Endothelial cell of umbilical vein (primary cell): ENCODE data around the gene CCL8. TPM values are rescaled to one million over a fixed set of nuclear protein-coding genes. Genes with fewer than 3 reads are reported as not detected.

ENCODE experiments used
- BruUV-seq: library from RNA; stranded (reverse); fragments of 400-500 nt; replicated peaks from 2 replicates; lab custom pipeline; 2021; lab: Mats Ljungman, UMichigan
- CTCF ChIA-PET: fragments of 300-600, 350-600 bp; sonication (Branson Sonifier 250); formaldehyde crosslinking; loops from one replicate; lab custom pipeline; 2021; ENCODE audit warnings: antibody characterized with exemption, inconsistent platforms; lab: Charles Lee
- POLR2A ChIA-PET: fragments of 300-600, 350-600 bp; sonication (Branson Sonifier 250); formaldehyde crosslinking; loops from one replicate; lab custom pipeline; 2021; ENCODE audit warnings: antibody characterized with exemption, inconsistent platforms; lab: Charles Lee
- DNase-seq: peaks from one replicate; pipeline ENCODE4 v3.0.0-alpha.2; 2011; ENCODE audit warnings: low read depth, low spot score
- FAIRE-seq: peaks from 2 replicates; lab custom pipeline; 2011; peaks lifted over from hg19 to GRCh38; lab: Jason Lieb, UNC
- H2AFZ ChIP-seq: 2 replicates; pipeline ENCODE4 v1.6.0; 2012; ENCODE audit warnings: low read depth, low read length, control low read depth, inconsistent platforms
- H3K27ac ChIP-seq: 2 replicates; pipeline ENCODE4 v1.5.1; 2011; ENCODE audit warnings: low read depth, mild to moderate bottlenecking, control low read depth, low read length, moderate library complexity; ENCODE audit not compliant: insufficient read depth
- H3K27me3 ChIP-seq, 2 experiments: 2 replicates each; pipeline versions ENCODE4 v1.6.0 to v1.6.1; 2011; ENCODE audit warnings: low read length in 2 of 2, mixed read lengths in 1 of 2; ENCODE audit not compliant: control insufficient read depth in 2 of 2, insufficient read depth in 2 of 2
- H3K36me3 ChIP-seq, 2 experiments: 2 replicates in 1 of 2; 3 replicates in 1 of 2; pipeline ENCODE4 v1.5.1; 2011; ENCODE audit warnings: low read length in 2 of 2, mild to moderate bottlenecking in 1 of 2, moderate library complexity in 1 of 2; ENCODE audit not compliant: control insufficient read depth in 2 of 2, insufficient read depth in 2 of 2; ENCODE audit errors: extremely low read depth in 1 of 2
- H3K4me1 ChIP-seq: 3 replicates; pipeline ENCODE4 v1.5.1; 2011; ENCODE audit warnings: mild to moderate bottlenecking, low read length; ENCODE audit not compliant: control insufficient read depth, insufficient read depth; ENCODE audit errors: extremely low read depth
- H3K4me2 ChIP-seq: 2 replicates; pipeline ENCODE4 v1.6.1; 2011; ENCODE audit warnings: low read length, control low read depth, mixed read lengths; ENCODE audit not compliant: insufficient read depth
- H3K4me3 ChIP-seq, 3 experiments: fragments of 200-600 bp in 1 of 3; sonication (generic), shearing (Covaris generic) in 1 of 3; replicated peaks in 1 of 3; 2 replicates each; pipeline ENCODE4 v1.5.1; 2011 to 2016; ENCODE audit warnings: control low read depth in 3 of 3, low read length in 3 of 3, mild to moderate bottlenecking in 2 of 3, inconsistent platforms in 1 of 3, low read depth in 1 of 3, moderate library complexity in 1 of 3; ENCODE audit not compliant: insufficient read depth in 1 of 3
- H3K79me2 ChIP-seq: 2 replicates; pipeline ENCODE4 v1.6.0; 2012; ENCODE audit warnings: low read length, inconsistent platforms; ENCODE audit not compliant: control insufficient read depth, insufficient read depth
- H3K9ac ChIP-seq: replicated peaks from 2 replicates; pipeline ENCODE3; 2011; ENCODE audit warnings: low read length, control low read depth; ENCODE audit not compliant: insufficient read depth; ENCODE audit errors: extremely low read depth
- H3K9me1 ChIP-seq: replicated peaks from 3 replicates; pipeline ENCODE4 v1.6.0; 2011; ENCODE audit warnings: mild to moderate bottlenecking, low read length; ENCODE audit not compliant: control insufficient read depth, insufficient read depth; ENCODE audit errors: extremely low read depth
- H3K9me3 ChIP-seq: replicated peaks from 2 replicates; pipeline ENCODE4 v1.5.1; 2012; ENCODE audit warnings: low read length, inconsistent platforms; ENCODE audit not compliant: control insufficient read depth, insufficient read depth
- H4K20me1 ChIP-seq: replicated peaks from 2 replicates; pipeline ENCODE3; 2011; ENCODE audit warnings: mild to moderate bottlenecking, low read length; ENCODE audit not compliant: control insufficient read depth, insufficient read depth; ENCODE audit errors: extremely low read depth
- CTCF ChIP-seq, 2 donors: IDR thresholded peaks; 1 replicate in 1 of 2; 2 replicates in 1 of 2; pipeline ENCODE4 v1.5.1; 2011; ENCODE audit warnings: low read length in 2 of 2, mild to moderate bottlenecking in 2 of 2, moderate library complexity in 2 of 2, control low read depth in 1 of 2, inconsistent platforms in 1 of 2, low read depth in 1 of 2; ENCODE audit not compliant: insufficient read depth in 1 of 2; ENCODE audit errors: extremely low read depth in 1 of 2
- EZH2 ChIP-seq: IDR thresholded peaks from 2 replicates; pipeline ENCODE4 v1.6.1; 2012; ENCODE audit warnings: borderline replicate concordance, low read depth, mild to moderate bottlenecking, moderate library complexity, low read length, inconsistent platforms; ENCODE audit not compliant: severe bottlenecking
- FOS ChIP-seq: IDR thresholded peaks from 2 replicates; pipeline ENCODE4 v1.6.1; 2011; ENCODE audit warnings: mild to moderate bottlenecking, low read length, moderate library complexity, borderline replicate concordance; ENCODE audit not compliant: insufficient read depth
- GATA2 ChIP-seq: IDR thresholded peaks from 2 replicates; pipeline ENCODE4 v1.7.0; 2011; ENCODE audit warnings: low read depth, mild to moderate bottlenecking, moderate library complexity, mixed read lengths, low read length; ENCODE audit not compliant: insufficient read length, insufficient read depth
- JUN ChIP-seq: IDR thresholded peaks from 2 replicates; pipeline ENCODE4 v1.6.1; 2011; ENCODE audit warnings: borderline replicate concordance, low read depth; ENCODE audit not compliant: insufficient read length, insufficient read depth
- MAX ChIP-seq: IDR thresholded peaks from 2 replicates; pipeline ENCODE4 v1.6.1; 2011; ENCODE audit not compliant: insufficient read depth, insufficient read length
- MYC ChIP-seq: IDR thresholded peaks from one replicate; pipeline ENCODE4 v1.6.1; 2011; ENCODE audit warnings: mild to moderate bottlenecking, low read depth, low read length
- POLR2A ChIP-seq: IDR thresholded peaks from 2 replicates; pipeline ENCODE4 v1.6.1; 2012; ENCODE audit warnings: low read depth, mild to moderate bottlenecking, control low read depth, low read length
- POLR2AphosphoS5 ChIP-seq: IDR thresholded peaks from 2 replicates; pipeline ENCODE4 v1.6.1; 2012; ENCODE audit warnings: low read depth, mild to moderate bottlenecking, control low read depth, low read length, moderate library complexity; ENCODE audit not compliant: insufficient read depth
- dilution Hi-C: fragments of 300-500 bp; cut with MboI; formaldehyde crosslinking; loops from one replicate; pipeline ENCODE4 v1.15.0; 2019; ENCODE audit warnings: low sequenced_read_pairs; ENCODE audit not compliant: extremely low pct_ligation_motif_present
- intact Hi-C: fragments of 100-400 bp; cut with micrococcal nuclease; formaldehyde crosslinking; loops from one replicate; pipeline ENCODE4 v1.10.0; 2022
- polyA plus RNA-seq, 4 experiments: library from polyadenylated mRNA; depleted of rRNA in 3 of 4; stranded (reverse) in 3 of 4; unstranded in 1 of 4; fragments of >200 nt; gene quantifications; 2 replicates each; pipeline versions ENCODE4 v1.2.1 to v1.2.3, GENCODE V29; 2011 to 2012; ENCODE audit warnings: missing spikeins in 1 of 4
- total RNA-seq: library from RNA; stranded (reverse); gene quantifications from 2 replicates; pipeline ENCODE4 v1.2.3, GENCODE V29; 2021

Gene CCL8
- total and polyA plus RNA-seq, 2 donors (not counting 3 experiments of a cell fraction or from before 2014, with no cell fraction given) = not detected

- Histone ChIP-seq H2AFZ (no peak overlapping the region), H3K36me3 (no peaks in the 10 kb centered on the region), H3K4me3 (no peak overlapping the region), H3K4me1 (peaks cover 7% of the 10 kb centered on the region), H3K27me3 (peaks cover 0 to 2% of the 10 kb centered on the region in 2 experiments), H3K9me1 (no peaks in the 10 kb centered on the region), H3K79me2 (no peaks in the 10 kb centered on the region), H3K4me2 (no peak overlapping the region), H3K27ac (no peak overlapping the region), H4K20me1 (no peaks in the 10 kb centered on the region), H3K9ac (no peak overlapping the region), H3K9me3 (no peaks in the 10 kb centered on the region)
- DNase-seq = no peak
- ChIA-PET POLR2A (no interaction called here), CTCF (interaction anchor here (1.3 to 11.1 kb wide), 2 partner anchors 62 to 99 kb away, joined by 3 to 179 read pairs; partner anchors contain the start of gene CCL1)
- no peak for FAIRE-seq
- no peak for TF ChIP-seq JUN
- TF ChIP-seq FOS = no peak
- no peak for TF ChIP-seq MYC
- no peak for TF ChIP-seq GATA2
- TF ChIP-seq MAX = no peak
- TF ChIP-seq EZH2 = no peak
- no peak for TF ChIP-seq CTCF (IDR thresholded peaks at IDR 0.05; ENCODE audit: extremely low read depth in 1 of 2, insufficient read depth in 1 of 2, low read depth in 1 of 2, low read length in 2 of 2)
- no peak for TF ChIP-seq POLR2AphosphoS5
- TF ChIP-seq POLR2A = no peak
- dilution Hi-C loops (no loop called here), intact Hi-C loops (no loop called here)
- no TSS peak for BruUV-seq
These were observed 20.2 kb upstream of the CCL8 start for GRCh38 chr17:34299027-34299426.
